IMR-90 (cell line): ENCODE data around the gene CLSTN3. TPM values are rescaled to one million over a fixed set of nuclear protein-coding genes. Genes with fewer than 3 reads are reported as not detected.
A peak's percentile ranks its signal among the peaks of the same experiment; 100 is the strongest.

Experiments used
- ATAC-seq: fragments of 200-7000 bp; cut with Tn5 transposase; 2 replicates; pipeline ENCODE4 v1.9.1; 2020; ENCODE audit warnings: low read depth, mild to moderate bottlenecking, moderate library complexity
- BruUV-seq: library from RNA; stranded (reverse); fragments of 400-500 nt; replicated peaks from 2 replicates; lab custom pipeline; 2021; lab: Mats Ljungman, UMichigan
- CTCF ChIA-PET: fragments of 300-600 bp; formaldehyde crosslinking; extraction: SDS; loops from one replicate; lab custom pipeline; 2021; ENCODE audit warnings: antibody characterized with exemption; lab: Yijun Ruan, JAX
- POLR2A ChIA-PET: fragments of 300-600 bp; sonication (Branson Sonifier 250); formaldehyde crosslinking; loops from one replicate; lab custom pipeline; 2022; ENCODE audit warnings: antibody characterized with exemption; ENCODE audit not compliant: unreplicated experiment; lab: Charles Lee
- DNase-seq: peaks from one replicate; pipeline ENCODE4 v3.0.0; 2013
- H2AFZ ChIP-seq: replicated peaks from 2 replicates; pipeline ENCODE3; 2013; ENCODE audit warnings: low read length, mild to moderate bottlenecking; ENCODE audit not compliant: poor library complexity
- H2AK5ac ChIP-seq: 2 replicates; pipeline ENCODE4 v1.6.1; 2013; ENCODE audit warnings: low read depth, low read length, inconsistent platforms
- H2AK9ac ChIP-seq: replicated peaks from 2 replicates; pipeline ENCODE3; 2013; ENCODE audit warnings: mild to moderate bottlenecking, low read depth, low read length, moderate library complexity; ENCODE audit not compliant: poor library complexity
- H2BK120ac ChIP-seq: 2 replicates; pipeline ENCODE4 v1.6.1; 2013; ENCODE audit warnings: low read depth, low read length, inconsistent platforms
- H2BK15ac ChIP-seq: 3 replicates; pipeline ENCODE4 v1.6.1; 2013; ENCODE audit warnings: low read depth, low read length, inconsistent platforms
- H2BK20ac ChIP-seq: 2 replicates; pipeline ENCODE4 v1.6.1; 2013; ENCODE audit warnings: low read depth, mild to moderate bottlenecking, inconsistent platforms, low read length, moderate library complexity
- H2BK5ac ChIP-seq: 2 replicates; pipeline ENCODE4 v1.6.1; 2013; ENCODE audit warnings: mild to moderate bottlenecking, low read depth, low read length, inconsistent platforms; ENCODE audit not compliant: poor library complexity, severe bottlenecking
- H3K14ac ChIP-seq: replicated peaks from 2 replicates; pipeline ENCODE4 v1.6.1; 2013; ENCODE audit warnings: low read depth, low read length, inconsistent platforms
- H3K18ac ChIP-seq: 2 replicates; pipeline ENCODE4 v1.6.1; 2013; ENCODE audit warnings: low read depth, low read length, control low read depth
- H3K23ac ChIP-seq: 2 replicates; pipeline ENCODE4 v1.6.1; 2013; ENCODE audit warnings: low read depth, low read length, inconsistent platforms
- H3K27ac ChIP-seq: 2 replicates; pipeline ENCODE4 v1.5.1; 2013; ENCODE audit warnings: mild to moderate bottlenecking, control low read depth, low read length; ENCODE audit not compliant: insufficient read depth
- H3K27me3 ChIP-seq: 2 replicates; pipeline ENCODE4 v1.6.1; 2013; ENCODE audit warnings: low read length; ENCODE audit not compliant: control insufficient read depth, insufficient read depth
- H3K36me3 ChIP-seq: 2 replicates; pipeline ENCODE4 v1.6.1; 2013; ENCODE audit warnings: low read length, mixed read lengths; ENCODE audit not compliant: control insufficient read depth, insufficient read depth
- H3K4ac ChIP-seq: 2 replicates; pipeline ENCODE4 v1.6.1; 2013; ENCODE audit warnings: low read depth, low read length, inconsistent platforms
- H3K4me1 ChIP-seq: 2 replicates; pipeline ENCODE4 v1.6.1; 2013; ENCODE audit warnings: low read length, mixed read lengths; ENCODE audit not compliant: control insufficient read depth, insufficient read depth
- H3K4me2 ChIP-seq: 2 replicates; pipeline ENCODE4 v1.6.1; 2013; ENCODE audit warnings: low read depth, mild to moderate bottlenecking, control low read depth, low read length, moderate library complexity
- H3K4me3 ChIP-seq: 2 replicates; pipeline ENCODE4 v1.5.1; 2013; ENCODE audit warnings: low read depth, mild to moderate bottlenecking, control low read depth, low read length, moderate library complexity; ENCODE audit not compliant: insufficient read depth
- H3K56ac ChIP-seq: 2 replicates; pipeline ENCODE4 v1.6.1; 2013; ENCODE audit warnings: low read length, inconsistent platforms; ENCODE audit not compliant: insufficient read depth; ENCODE audit errors: extremely low read depth
- H3K79me1 ChIP-seq, 2 experiments: 2 replicates each; pipeline ENCODE4 v1.6.1; 2013; ENCODE audit warnings: low read length in 2 of 2, inconsistent platforms in 1 of 2, low read depth in 1 of 2
- H3K9ac ChIP-seq: 2 replicates; pipeline ENCODE4 v1.6.1; 2013; ENCODE audit warnings: low read depth, low read length, control low read depth
- H3K9me1 ChIP-seq: 2 replicates; pipeline ENCODE4 v1.6.1; 2013; ENCODE audit warnings: low read length, inconsistent platforms; ENCODE audit not compliant: insufficient read depth
- H3K9me3 ChIP-seq: 2 replicates; pipeline ENCODE4 v1.6.1; 2013; ENCODE audit warnings: low read length; ENCODE audit not compliant: control insufficient read depth, insufficient read depth
- H4K20me1 ChIP-seq: 2 replicates; pipeline ENCODE4 v1.6.1; 2013; ENCODE audit warnings: low read length, inconsistent platforms; ENCODE audit not compliant: insufficient read depth
- H4K5ac ChIP-seq: 2 replicates; pipeline ENCODE4 v1.6.1; 2013; ENCODE audit warnings: mild to moderate bottlenecking, low read depth, low read length, control low read depth
- H4K8ac ChIP-seq, 2 experiments: 2 replicates each; pipeline ENCODE4 v1.6.1; 2013; ENCODE audit warnings: low read depth in 2 of 2, low read length in 2 of 2, control low read depth in 1 of 2, inconsistent platforms in 1 of 2
- H4K91ac ChIP-seq: 2 replicates; pipeline ENCODE4 v1.6.1; 2013; ENCODE audit warnings: low read depth, low read length, inconsistent platforms; ENCODE audit not compliant: insufficient read depth
- BHLHE40 ChIP-seq: fragments of 150-350 bp; IDR thresholded peaks from 2 replicates; pipeline ENCODE4 v1.6.1; 2016; ENCODE audit warnings: mild to moderate bottlenecking, low read depth, low read length
- NFE2L2 ChIP-seq: fragments of 150-350 bp; IDR thresholded peaks from 2 replicates; pipeline ENCODE4 v1.6.1; 2016; ENCODE audit warnings: low read depth, mild to moderate bottlenecking, low read length
- POLR2A ChIP-seq: IDR thresholded peaks from 2 replicates; pipeline ENCODE4 v1.6.1; 2012; ENCODE audit warnings: mild to moderate bottlenecking, low read depth, low read length
- RFX5 ChIP-seq: IDR thresholded peaks from 2 replicates; pipeline ENCODE4 v1.8.0; 2012; ENCODE audit warnings: low read depth, mild to moderate bottlenecking, low read length, moderate library complexity
- WGBS, 2 experiments: methylation state at CpG; one replicate each; pipeline versions ENCODE4 v1.1.5 to v1.1.7; 2013; ENCODE audit warnings: missing lambda C conversion rate in 2 of 2; ENCODE audit not compliant: insufficient read length in 1 of 2; ENCODE audit errors: extremely low coverage in 2 of 2; 5-methylcytosine and 5-hydroxymethylcytosine counted together
- dilution Hi-C: fragments of 300-500 bp; cut with HindIII; formaldehyde crosslinking; loops from one replicate; pipeline ENCODE4 v1.14.3; 2018; ENCODE audit warnings: low sequenced_read_pairs; ENCODE audit not compliant: unreplicated experiment
- in situ Hi-C: fragments of 300-500 bp; cut with MboI; formaldehyde crosslinking; loops from 3 replicates; pipeline ENCODE4 v1.14.3; 2019; ENCODE audit warnings: low sequenced_read_pairs, inconsistent platforms, mixed read lengths
- intact Hi-C: fragments of 100-400 bp; cut with micrococcal nuclease; formaldehyde crosslinking; loops from 2 replicates; pipeline ENCODE4 v1.10.0; 2022
- polyA plus RNA-seq, 3 experiments: library from polyadenylated mRNA; depleted of rRNA; stranded (reverse); fragments of >200 nt; gene quantifications; 2 replicates each; pipeline ENCODE4 v1.2.3, GENCODE V29; 2012; ENCODE audit warnings: low replicate concordance in 1 of 3
- total RNA-seq: library from RNA; depleted of rRNA; stranded (reverse); fragments of >200 nt; gene quantifications from 2 replicates; pipeline ENCODE4 v1.2.3, GENCODE V29; 2012

The CLSTN3 gene
- total and polyA plus RNA-seq, 2 of the 4 experiments (the other 2 are of a cell fraction), result 4.1 to 16.4 TPM

GRCh38 chr12:7091660-7092228 is 38.4 kb upstream of the CLSTN3 start:
- Histone ChIP-seq H2BK5ac (peak overlapping the region; percentile 79), H3K4me3 (peak overlapping the region; percentile 55), H2AK9ac (peak overlapping the region; percentile 91), H3K36me3 (peaks cover 35% of the 10 kb centered on the region), H4K91ac (peak overlapping the region; percentile 99), H3K4me1 (peaks cover 26% of the 10 kb centered on the region), H2AFZ (peak overlapping the region; percentile 92), H2BK15ac (peak overlapping the region; percentile 89; the same call in 2 of the 3 replicates), H3K9ac (peak overlapping the region; percentile 92), H3K4ac (peak overlapping the region; percentile 99), H4K5ac (peak overlapping the region; percentile 94), H4K8ac (peak overlapping the region; percentile 77 to 98; a peak in 3 of 4 replicates), H4K20me1 (no peaks in the 10 kb centered on the region), H3K14ac (peak overlapping the region; percentile 99), H3K9me3 (no peaks in the 10 kb centered on the region), H3K23ac (peak overlapping the region; percentile 100), H3K9me1 (peaks cover 18% of the 10 kb centered on the region), H3K79me1 (peaks cover 13 to 28% of the 10 kb centered on the region in 2 experiments; a peak in 3 of 4 replicates), H3K56ac (peak overlapping the region; percentile 79), H2BK20ac (peak overlapping the region; percentile 77), H2AK5ac (peak overlapping the region; percentile 91), H2BK120ac (peak overlapping the region; percentile 97), H3K27ac (peak overlapping the region; percentile 84), H3K4me2 (peak overlapping the region; percentile 92), H3K27me3 (no peaks in the 10 kb centered on the region), H3K18ac (peak overlapping the region; percentile 96)
- dilution Hi-C loops (no loop called here), in situ Hi-C loops (no loop called here), intact Hi-C loops (loop anchor here (1.0 kb wide), 5 partner anchors 12 to 147 kb away; partner anchors contain the start of genes C12orf57, C1S and LPCAT3)
- BruUV-seq, result no TSS peak
- DNase-seq (no peak), ATAC-seq (peak; percentile 24)
- WGBS, 2 experiments, result no CpG with 5 or more reads among the region's 10 CpGs
- ChIA-PET CTCF (interaction anchor here (1.1 kb wide), 1 partner anchor 22 kb away, joined by 3 read pairs; no protein-coding TSS in a partner anchor), POLR2A (no interaction called here)
- TF ChIP-seq RFX5 (no peak), BHLHE40 (no peak), POLR2A (no peak), NFE2L2 (no peak)
